Ramos (cell line): Measurements from ENCODE around the gene MYADM.

Experiments used
- in situ Hi-C: fragments of 300-500 bp; cut with MboI; formaldehyde crosslinking; loops from one replicate; pipeline ENCODE4 v1.14.3; 2022; ENCODE audit warnings: low sequenced_read_pairs; ENCODE audit not compliant: unreplicated experiment

Gene MYADM

DNA sequence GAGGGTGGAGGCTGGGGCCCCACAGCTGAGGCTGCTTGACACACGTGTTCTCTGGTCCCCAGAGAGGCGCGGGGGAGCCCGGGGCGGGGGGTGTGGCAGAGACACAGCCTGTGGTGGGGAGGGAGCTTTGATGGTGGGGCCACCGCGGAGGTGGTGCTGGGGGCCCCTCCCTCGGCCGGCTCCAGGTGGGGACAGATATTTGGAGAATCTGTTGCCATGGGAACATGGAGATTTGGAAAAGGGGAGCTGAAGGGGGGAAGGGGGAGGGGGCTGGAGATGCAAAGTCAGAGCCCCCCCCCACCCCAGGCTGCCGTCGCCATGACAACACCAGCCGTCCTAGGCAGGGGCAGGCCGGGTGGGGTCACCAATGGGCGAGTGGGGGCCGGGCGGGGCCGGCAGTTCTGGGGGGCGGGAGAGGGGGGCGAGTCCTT is 15.6 kb downstream of the MYADM start:
- in situ Hi-C loops = no loop called here

DNA sequence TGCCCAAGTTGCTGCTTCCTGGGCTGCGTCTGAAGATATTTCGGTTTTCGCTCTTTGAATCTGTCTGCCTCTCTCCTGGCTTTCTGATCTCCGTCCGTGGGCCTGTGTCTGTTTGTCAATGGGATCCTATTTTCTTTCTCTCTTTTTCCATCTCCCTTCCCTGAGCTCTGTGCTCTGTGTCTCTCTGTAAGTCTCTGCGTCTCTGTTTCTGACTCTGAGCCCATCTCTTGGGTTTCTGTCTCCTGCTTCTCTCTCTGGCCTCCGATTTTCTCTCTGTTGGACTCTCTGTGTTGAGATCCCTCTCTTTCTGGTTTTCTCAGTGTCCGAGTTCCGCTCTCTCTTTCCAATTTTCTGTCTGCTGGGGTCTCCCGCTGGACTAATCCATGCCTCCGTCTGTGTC is 16.1 kb downstream of the MYADM start:
- in situ Hi-C loops = no loop called here

DNA sequence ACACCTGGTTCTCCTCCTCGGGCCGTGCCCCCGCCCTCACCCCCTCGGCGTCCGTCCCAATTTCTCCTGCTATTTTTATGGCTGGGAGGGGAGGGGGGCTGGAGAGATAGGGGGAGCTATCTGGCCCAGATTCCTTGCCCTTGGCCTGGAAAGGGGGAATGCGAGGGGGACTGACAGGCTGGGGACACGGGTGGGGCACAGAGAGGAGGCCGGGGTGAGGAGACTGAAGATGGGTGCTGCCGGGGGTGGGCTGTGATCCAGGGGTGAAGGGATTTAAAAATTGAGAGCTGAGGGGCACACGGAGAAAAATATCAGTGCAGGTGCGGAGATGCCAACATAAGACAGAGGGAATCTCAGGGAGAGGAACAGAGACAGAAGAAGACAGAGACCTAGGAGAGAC is 16.6 kb downstream of the MYADM start:
- in situ Hi-C loops = no loop called here

DNA sequence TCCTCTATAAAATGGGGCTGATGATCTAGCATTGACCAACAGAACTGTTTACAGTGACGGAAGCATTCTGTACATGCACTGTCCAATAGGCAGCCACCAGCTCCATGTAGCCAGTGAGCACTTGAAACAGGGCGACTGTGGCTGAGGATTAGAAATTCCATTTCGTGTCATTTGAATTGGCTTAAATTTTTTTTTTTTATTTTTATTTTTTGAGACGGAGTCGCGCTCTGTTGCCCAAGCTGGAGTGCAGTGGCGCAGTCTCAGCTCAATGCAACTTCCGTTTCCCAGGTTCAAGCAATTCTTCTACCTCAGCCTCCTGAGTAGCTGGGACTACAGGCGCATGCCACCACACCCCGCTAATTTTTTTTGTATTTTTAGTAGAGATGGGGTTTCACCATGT is 17.4 kb downstream of the MYADM start:
- in situ Hi-C loops = no loop called here

DNA sequence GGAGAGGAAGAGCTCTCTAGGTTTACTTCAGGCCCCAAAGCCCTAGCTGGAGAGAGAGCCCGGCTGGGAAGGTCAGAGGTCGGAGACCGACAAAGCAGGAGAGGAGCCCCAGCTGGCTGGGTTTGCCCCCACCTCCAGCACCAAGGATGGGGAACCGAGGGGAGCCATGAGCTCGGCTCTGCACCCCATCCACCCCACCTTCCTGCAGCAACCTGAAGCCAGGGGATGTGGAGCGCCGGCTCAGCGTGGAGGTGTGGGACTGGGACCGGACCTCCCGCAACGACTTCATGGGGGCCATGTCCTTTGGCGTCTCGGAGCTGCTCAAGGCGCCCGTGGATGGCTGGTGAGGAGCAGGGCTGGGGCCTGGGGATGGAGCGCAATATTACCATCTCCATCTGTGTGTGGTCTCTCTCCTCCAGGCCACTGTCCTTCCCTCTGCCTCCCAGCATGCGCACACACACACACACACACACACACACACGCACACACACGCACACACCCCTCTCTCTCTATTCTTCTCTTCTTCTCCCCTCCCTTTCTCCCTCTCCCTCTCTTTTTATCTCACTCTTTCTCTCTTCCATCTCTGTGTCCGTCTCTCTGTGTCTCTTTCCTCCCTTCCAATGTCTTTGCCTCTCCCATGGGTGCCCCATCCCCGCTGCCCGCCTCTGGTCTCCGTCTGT is 24.8 kb downstream of the MYADM start:
- in situ Hi-C loops = no loop called here

DNA sequence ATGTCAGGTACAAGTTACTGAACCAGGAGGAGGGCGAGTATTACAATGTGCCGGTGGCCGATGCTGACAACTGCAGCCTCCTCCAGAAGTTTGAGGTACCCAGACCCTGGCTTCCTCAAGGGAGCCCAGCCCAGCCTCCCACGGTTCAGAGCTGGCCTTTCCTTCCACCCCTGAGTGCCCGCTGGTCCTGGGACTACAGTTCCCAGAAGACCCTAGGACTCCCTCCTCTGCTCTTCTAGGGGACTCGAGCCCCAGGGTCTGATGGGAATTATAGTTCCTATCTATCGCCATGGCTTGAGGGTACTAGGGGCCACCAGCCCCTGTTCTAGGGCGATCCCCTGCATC is 25.3 kb downstream of the MYADM start:
- in situ Hi-C loops = no loop called here

DNA sequence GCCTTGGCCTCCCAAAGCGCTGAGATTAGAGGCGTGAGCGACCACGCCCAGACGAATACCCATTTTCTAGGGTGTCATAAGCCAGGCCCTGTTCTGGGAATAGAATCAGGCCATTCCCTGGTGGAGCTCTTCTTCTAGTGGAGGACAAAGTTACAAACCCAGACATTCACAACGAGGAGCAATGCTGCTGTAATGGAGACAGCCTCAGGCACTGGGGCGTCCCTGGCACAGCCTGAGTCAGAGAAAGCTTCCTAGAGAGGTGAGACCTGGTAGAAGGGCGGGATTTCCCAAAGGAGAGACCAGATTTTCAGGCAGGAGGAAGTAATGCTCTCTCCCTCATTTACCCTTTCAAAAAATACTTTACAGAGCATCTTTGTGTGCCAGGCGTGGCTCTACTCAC is 27.0 kb downstream of the MYADM start:
- in situ Hi-C loops = no loop called here

DNA sequence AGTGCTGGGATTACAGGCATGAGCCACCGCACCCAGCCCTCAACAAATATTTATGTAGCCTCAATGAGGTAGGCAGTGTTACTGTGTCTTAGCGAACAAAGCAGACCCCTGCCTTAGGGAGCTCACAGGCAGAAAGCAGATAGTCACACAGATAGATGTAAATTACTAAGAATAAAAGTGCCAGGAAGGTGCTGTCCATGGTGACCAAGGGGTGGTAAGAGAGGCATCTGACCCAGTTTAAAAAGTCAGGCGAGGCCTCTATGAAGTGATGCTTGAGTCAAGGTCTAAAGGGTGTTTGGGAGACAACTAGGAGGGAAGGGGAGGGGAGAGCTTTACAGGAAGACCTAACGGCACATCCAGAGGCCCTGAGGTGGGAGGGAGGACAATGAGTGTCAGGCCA is 29.0 kb downstream of the MYADM start:
- in situ Hi-C loops = no loop called here

DNA sequence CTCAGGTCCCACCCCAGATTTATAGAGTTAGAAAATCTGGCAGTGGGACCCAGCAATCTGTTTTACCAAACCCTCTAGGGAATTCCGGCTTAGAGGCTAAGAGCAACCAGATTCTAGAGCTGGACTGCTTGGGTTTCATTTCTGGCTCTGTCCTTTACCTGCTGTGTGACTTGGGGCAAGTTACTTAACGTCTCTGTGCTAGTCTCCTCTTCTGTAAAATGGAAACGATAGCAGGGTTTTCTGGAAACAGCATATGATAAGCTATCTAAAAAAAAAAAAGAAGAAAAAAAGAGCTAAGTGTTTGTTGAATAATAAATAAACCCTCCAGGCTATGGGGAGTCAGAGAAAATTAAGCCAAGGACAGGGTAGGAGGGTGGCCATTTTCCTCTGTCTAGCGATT is 29.8 kb downstream of the MYADM start:
- in situ Hi-C loops = no loop called here

DNA sequence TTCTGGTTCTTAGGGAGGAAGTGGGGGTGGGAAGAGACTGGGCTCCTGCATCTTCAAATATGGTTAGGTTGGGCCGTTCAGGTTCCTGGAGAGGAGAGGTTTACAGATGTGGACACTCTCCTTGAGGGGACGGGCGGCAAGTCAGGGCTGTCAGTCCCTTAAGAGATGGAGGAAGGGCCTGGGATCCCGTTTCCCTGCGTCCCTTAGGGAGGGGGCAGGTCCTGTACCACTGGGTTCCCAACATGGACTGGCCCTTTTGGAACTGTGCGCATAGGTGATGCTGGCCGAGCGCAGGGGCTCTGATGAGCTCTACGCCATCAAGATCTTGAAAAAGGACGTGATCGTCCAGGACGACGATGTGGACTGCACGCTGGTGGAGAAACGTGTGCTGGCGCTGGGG is 30.5 kb downstream of the MYADM start:
- in situ Hi-C loops = no loop called here

DNA sequence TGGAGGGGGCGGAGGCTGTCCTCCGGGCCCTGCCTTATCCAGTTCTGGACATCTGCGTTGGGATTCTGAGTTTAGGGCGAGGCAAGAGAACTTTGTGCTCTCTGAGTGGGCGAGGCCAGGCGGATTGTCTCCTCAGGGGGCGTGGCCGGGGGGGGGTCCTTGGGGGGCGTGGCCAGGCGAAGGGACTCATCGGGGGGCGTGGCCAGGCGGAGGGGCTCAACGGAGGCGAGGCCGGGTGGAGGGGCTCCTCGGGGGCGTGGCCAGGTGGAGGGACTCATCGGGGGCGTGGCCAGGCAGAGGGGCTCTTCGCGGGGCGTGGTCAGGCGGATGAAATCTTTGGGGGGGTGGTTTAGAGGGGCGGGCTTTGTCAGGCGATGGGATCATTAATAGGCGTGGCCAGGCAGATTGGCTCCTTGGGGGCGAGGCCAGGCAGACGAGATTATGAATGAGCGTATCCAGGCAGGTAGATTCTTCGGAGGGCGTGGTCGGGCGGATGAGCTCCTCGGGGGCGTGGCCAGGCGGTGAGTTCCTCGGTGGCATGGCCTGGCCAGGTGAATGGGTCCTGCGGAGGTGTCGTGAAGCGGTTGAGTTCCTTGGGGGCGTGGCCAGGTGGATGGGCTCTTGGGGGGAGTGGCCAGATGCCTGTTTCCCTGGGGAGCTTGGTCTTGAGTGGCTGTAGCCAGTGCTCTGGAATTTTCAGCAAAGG is 31.1 kb downstream of the MYADM start:
- in situ Hi-C loops = no loop called here

DNA sequence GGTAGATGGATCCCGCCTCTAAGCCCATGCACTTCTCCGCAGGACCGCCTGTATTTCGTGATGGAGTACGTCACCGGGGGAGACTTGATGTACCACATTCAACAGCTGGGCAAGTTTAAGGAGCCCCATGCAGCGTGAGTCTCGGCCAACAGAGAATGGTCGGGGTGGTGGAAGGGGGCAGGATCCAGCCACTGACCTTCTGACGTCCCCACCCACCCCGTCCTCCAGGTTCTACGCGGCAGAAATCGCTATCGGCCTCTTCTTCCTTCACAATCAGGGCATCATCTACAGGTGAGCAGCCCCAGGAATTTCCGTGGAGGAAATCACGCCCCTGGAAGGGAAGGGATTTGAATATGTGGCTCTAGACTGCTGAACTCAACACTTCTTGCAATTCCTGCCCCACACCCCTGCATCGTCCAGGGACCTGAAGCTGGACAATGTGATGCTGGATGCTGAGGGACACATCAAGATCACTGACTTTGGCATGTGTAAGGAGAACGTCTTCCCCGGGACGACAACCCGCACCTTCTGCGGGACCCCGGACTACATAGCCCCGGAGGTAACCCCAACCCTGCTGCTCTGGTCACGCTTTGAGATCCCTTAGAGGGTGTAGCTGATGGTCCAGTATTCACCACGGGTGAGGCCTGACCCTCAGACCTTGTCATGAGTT is 32.6 kb downstream of the MYADM start:
- in situ Hi-C loops = no loop called here

DNA sequence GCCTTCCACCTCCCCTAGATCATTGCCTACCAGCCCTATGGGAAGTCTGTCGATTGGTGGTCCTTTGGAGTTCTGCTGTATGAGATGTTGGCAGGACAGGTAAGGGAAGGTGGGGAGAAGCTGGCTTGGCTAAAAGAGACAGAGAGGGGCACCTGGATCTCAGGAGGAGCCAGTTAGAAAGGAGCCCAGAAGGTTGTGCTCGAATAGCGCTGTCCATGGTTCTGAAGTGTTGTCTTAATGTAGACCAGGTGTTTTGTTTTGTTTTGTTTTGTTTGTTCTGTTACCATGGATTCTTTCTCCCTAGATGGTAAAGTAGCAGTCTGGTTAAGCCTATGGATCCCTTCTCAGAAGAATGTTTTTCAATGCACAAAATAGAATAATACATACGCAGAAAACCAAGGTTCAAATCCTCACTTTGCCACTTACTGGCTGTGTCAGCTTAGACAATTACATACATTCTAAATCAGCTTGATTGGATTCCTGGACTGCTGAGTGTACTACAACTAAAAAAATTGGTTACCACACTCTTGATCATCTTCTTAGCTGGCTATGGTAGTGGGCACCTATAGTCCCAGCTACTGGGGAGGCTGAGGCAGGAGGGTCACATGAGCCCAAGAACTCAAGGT is 35.5 kb downstream of the MYADM start:
- in situ Hi-C loops = no loop called here

DNA sequence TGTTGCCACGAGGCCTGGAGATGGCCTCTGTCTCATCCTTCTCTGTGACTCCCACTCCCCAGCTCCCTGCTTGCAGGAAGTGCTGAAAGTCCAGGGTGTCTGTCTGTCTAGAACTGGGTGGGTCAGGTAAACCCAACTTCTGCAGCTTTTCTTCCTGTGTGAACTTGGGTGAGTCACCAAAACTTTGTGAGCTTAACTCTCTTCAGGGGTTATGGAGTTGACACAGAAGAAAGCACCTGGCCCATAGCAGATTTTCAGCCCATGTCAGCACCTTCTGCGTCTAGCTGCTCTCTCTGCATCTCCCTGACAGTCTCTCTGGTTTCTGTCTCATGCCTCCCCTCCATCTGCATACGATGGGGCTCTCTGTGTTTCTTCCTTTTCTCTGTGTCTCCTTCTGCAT is 37.2 kb downstream of the MYADM start:
- in situ Hi-C loops = no loop called here

DNA sequence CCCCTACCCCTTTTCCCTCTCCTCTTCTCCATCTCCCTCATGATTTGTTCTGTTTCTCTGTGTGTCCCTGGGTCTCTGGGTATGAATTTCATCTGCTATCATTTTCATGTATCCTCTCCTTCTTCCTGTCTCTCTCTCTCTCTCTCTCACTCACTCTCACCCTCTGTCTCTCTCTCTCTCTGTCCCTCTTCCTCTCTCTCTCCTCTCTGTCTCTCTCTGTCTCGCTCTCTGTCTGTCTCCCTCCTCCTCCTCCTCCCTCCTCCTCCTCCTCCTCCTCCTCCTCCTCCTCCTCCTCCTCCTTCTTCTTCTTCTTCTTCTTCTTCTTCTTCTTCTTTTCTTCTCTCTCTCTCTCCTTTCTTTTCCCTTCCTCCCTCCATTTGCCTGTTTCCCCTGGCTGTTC is 38.1 kb downstream of the MYADM start:
- in situ Hi-C loops = no loop called here

DNA sequence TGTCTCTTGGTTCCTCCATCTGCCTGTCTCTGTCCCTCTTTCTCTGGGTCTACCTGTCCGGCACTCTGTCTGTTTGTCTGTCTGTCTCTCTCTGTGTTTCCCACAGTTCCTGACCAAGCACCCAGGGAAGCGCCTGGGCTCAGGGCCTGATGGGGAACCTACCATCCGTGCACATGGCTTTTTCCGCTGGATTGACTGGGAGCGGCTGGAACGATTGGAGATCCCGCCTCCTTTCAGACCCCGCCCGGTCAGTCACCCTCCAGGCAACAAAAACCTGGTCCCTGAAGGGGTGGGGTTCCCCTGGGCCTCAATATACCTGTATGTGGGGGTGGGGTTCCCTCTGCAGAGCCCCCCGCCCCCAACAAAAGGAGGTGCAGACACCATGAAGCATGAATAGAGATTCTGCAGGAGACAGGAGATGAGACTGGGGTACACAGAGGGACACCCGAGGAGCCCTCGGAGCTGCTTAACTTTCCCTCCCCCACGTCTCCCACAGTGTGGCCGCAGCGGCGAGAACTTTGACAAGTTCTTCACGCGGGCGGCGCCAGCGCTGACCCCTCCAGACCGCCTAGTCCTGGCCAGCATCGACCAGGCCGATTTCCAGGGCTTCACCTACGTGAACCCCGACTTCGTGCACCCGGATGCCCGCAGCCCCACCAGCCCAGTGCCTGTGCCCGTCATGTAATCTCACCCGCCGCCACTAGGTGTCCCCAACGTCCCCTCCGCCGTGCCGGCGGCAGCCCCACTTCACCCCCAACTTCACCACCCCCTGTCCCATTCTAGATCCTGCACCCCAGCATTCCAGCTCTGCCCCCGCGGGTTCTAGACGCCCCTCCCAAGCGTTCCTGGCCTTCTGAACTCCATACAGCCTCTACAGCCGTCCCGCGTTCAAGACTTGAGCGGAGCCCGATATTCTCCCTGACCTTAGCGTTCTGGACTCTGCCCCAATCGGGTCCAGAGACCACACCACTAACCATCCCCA is 38.8 kb downstream of the MYADM start:
- in situ Hi-C loops = no loop called here

DNA sequence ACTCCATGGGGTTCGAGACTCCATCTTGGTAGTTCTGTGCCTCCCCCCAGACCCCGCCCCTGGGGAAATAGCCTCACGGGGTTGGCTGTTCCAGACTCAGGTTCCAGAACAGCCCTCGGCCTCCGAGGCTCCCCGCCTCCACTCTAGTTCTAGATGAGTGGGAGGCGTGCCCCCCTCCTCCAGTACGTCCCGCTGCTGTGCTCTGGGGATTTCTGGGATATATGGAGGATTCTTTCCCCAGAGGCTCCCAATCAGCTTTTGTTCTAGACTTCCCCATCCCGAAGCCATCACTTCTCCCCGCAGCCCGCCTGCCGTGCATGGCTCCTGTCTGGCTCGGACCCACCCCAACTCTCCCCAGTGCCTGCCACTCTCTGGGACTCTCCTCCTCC is 39.5 kb downstream of the MYADM start:
- in situ Hi-C loops = no loop called here

DNA sequence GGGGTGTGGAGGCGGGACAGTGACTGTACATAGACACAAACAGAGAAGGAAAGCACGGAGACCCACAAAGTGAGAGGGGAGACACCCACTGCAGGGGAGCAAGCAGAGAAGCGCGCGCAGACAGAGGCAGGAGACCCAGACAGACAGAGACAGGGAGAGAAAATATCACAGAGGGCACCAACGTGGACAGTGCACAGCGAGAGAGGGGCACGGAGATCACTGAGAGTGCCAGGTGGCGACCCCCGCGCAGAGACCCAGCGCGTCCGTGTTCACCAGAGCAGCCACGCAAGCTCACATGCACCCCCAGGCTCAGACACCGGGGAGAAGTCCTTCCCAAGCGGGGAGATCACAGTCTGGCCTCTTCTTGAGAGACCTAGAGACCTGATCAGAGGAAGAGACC is 40.0 kb downstream of the MYADM start:
- in situ Hi-C loops = no loop called here

DNA sequence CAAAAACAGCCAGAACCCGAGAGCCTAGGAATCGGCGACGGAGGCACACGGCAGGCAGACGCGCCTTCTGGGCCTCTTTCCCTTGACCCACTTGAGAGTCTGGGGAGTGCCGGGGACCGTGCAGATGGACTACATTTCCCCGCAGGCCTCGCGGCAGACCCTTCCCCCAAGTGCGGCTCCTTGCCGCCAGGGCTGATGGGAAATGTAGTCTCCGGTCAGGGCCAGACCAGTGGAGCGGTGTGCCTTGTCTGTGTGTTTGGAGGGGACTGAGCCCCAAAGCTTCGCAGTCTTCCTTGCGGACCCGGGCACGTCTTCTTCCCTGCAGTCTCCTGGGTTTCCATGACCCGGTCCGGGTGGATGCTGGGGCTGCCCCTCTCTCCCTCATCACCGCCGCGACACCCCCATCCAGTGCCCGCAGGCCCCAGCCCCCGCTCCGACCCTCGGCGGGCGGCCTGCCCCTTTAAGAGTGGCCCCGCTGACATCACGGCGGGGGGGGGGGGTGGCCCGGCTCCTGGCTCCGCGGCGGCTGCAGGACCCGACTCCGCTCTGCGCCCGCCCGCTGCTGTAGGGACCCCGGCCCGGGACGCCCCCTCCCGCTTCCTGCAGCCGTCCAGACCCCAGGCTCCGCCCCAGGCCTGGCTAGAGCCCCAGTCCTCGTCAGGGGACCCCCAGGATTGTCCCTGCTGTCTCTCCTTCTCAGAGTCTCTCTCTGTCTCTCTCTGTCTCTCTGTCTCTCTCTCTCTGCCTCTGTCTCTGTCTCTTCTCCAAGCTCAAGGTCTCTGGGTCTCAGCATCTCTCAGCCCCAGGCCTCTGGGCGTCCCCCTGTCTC is 40.6 kb downstream of the MYADM start:
- in situ Hi-C loops = no loop called here
